HG03064 (cell line): ENCODE data around the gene SLC45A3.

Experiments
- ATAC-seq: cut with Tn5 transposase; IDR thresholded peaks from one replicate; pipeline ENCODE4 v1.9.1; 2021; ENCODE audit warnings: low read depth; ENCODE audit not compliant: unreplicated experiment

The SLC45A3 gene

GRCh38 chr1:205670611-205671430 lies 9.5 kb downstream of the SLC45A3 start:
- no peak for ATAC-seq

GRCh38 chr1:205670150-205670446 lies 10.2 kb downstream of the SLC45A3 start:
- no peak for ATAC-seq

DNA sequence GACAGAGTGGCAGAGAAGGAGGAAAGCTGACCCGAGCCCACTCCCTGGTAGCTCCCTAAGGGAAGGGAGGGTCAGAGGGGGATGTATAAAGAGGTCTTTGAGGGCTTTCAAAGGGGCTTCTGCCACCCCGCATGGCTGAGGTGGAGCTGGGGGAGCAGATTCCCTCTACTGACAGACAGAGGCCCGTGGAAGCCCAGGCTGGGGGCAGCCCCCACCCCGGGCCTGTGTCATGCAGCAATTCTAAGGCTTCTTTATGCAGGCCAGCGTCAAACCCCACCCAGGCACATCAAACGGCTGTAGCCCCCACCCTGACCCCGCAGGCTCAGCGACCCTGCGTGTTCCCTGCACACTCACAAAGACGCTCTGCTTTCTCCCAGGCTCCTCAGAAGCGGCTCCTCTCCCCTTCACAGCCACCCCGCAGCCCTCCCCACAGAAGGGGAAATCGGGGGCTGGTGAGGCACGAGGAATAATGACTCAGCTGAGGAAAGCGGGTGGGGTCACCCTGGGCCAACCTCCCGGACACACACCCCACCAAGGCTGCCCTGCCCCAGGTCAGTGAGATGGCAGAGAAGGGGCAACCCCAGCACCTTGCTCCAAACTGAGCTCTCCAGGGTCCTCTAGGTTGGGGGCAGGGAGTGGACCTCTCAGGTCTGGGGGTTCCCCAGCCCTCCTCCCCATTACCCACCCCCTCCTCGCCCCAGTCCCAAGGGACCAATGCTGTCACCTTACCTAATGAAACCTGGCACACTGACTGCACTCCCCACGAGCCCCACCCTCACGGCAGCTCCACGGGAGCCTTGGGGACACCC lies 10.8 kb downstream of the SLC45A3 start:
- no peak for ATAC-seq

DNA sequence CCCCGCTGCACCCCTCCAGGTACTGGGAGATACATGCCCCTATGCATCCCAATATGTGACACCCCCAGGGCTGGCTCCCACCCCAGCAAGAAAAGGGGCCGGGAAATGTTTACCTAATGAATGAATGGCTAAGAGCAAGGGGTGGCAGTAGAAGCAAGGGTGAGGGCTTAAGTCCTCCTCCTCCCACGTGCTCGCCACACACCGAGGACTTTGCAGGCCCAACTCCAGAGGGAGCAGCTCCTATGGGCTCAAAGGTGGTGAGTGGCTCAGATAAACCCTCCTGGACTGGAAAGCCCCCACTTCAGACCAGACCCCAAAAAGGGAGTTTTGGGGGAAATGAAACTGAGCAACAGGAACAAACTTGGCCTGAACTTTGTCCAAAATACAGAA lies 11.4 kb downstream of the SLC45A3 start:
- no peak for ATAC-seq

- ATAC-seq, result no peak
Measured at GRCh38 chr1:205667909-205668643, 12.2 kb downstream of the SLC45A3 start.

DNA sequence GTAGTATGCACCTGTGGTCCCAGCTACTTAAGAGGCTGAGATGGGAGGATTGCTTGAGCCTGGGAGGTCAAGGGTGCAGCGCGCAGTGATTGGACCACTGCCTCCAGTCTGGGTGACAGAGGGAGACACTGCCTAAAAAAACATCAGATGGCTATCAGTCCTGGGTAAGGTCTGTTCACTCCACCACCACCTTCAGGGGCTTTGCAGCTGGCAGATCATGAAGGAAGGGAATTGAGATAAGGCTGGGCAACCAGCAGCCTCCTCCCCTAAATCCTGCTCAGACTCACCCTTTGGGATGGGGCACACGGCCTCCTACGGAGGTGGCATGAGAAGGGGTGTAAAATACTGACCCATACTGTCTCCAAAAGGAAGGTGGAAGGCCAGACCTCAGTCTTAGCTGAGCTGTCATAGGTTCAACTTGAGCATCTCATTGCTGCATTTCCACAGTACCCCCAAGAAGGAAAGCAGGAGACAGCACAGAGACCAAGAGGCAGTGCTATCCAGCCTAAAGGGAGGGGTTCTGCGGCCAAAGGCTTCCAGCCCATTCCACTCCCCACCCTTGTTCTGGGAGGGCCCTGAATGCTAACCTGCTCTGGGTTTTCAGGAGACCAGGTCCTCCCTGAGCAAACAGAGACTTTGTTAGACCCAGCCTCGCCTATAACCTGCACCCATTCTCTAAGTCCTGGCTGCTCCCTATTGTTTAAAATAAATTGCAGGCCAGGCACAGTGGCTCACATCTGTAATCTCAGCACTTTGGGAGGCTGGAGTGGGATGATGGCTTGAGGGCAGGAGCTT lies 13.7 kb downstream of the SLC45A3 start:
- no peak for ATAC-seq

DNA sequence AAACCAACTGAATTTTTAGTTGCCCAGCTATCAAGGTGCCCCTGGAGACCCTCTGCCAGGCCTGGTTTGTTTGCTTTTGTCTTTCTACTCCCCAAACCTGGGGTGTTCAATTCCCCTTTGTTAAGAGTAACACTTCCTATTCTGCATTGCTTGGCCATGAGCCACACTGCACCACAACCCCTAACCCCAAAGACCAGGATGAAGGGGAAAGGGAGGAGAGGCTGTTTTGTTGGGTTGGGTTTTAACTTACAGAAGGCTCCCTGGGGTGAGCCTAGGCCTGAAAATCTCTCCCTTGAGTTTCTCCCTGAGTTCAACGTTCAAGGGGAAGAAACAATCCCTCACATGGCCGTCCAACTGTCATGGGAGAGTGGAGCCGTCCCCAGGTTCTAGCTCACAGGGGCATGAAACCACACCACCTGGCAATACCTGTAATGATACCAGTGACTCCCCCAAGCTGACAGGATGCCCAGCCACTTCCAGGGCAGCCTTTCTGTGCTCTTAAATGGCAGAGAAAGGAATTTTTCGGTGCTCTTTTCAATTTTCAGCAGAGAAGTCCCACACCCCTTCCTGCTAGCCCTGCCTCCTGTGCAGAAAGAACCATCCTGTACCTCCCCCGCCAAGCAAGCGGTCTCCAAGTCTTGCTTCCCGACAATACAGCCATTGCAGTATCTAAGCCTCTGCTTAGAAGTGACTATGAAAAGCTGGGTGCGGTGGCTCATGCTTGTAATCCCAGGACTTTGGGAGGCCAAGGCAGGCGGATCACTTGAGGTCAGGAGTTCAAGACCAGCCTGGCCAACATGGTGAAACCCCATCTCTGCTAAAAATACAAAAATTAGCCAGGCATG lies 14.9 kb downstream of the SLC45A3 start:
- no peak for ATAC-seq

DNA sequence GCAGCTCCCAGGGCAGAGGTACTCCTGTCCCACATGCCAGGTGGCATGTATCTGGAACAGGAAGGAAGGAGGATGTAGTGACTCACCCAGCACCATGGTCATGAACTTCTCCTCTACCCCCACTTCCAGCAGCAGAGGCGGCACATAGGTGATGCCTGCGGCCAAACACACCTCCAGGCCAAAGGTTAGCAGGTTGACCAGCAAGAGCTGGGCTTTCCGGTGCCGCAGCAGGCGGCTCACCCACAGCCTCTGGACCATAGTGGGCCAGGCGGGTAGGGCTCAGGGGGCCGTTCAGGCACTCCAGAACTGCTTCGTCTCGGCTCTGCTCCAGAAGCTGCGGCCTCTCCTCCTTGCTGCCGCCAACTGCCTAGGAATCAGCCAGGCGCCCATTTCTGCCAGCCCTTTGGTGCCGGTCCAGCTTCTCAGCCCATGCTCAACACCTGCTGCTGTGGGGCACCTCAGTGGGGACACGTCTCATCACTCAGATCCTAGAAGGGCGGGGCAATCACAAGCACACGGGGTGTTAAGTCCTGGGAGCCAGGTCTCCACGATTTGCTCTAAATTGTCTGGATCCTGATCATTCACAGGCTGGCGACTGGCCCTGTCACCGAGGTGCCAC lies 15.8 kb downstream of the SLC45A3 start:
- ATAC-seq, result no peak

DNA sequence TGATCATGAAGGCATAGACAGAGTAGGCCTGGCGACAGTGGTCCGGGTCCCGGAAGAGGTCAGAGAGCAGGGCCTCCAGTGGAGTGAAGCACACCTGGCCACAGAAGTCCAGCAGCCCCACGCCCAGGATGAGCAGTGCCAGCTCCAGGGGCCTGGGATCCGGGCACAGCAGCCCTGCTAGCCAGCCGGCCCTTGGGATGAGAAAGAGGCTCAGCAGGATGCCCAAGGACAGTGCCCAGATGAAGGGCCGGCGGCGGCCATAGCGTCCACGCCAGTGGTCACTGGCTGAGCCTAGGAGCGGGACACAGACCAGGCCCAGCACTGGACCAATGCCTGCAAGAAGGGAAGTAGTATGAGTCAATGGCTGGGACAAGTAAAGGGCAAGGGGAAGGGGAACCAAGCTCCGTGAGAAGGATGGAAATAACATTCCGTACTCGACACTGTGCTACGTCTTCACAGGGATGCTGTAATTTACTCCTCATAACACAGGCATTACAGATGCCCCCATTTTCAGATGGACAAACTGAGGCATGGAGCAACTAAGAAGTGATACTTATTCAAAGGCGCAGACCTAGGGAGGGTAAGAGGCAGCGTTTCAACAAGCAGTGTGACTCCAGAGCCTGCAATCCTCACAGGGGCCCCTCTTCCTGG lies 16.9 kb downstream of the SLC45A3 start:
- ATAC-seq, result no peak

GRCh38 chr1:205662791-205663190 lies 17.5 kb downstream of the SLC45A3 start:
- ATAC-seq, result no peak

GRCh38 chr1:205662135-205662738 lies 18.1 kb downstream of the SLC45A3 start:
- ATAC-seq, result no peak

DNA sequence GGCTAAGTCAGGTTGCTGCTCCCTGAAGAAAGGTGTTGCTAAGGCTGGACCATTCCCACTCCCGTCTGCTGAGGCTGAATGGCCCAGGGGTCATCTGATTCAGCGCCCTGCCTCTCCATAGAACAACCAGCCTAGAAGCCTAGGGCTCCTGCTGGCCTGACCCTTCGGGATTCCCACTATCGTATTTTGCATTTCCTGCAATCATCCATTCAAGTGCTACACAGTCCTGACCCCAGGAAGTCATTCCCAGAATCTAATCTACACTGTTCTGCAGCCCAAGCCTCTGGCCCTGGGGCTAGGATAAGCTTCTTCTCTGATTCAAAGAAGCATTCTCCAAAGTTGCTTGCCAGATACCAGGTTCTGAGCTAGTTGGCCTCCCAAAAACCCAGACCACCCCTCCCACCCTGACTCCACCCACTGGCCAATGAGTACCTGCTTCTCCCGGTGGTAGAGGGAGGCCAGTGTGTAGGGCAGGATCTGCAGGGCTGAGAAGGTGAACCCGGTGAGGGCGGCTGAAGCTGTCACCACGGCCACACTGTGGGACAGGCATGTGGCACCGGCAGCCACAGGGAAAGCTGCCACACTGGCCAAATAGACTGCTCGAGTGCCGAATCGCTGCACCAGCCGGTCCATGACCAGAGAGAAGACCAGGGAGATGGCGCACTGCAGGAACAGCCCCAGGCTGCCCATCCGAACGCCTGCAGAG lies 18.7 kb downstream of the SLC45A3 start:
- no peak for ATAC-seq

- no peak for ATAC-seq
Measured at GRCh38 chr1:205660361-205660760, 19.9 kb downstream of the SLC45A3 start.

DNA sequence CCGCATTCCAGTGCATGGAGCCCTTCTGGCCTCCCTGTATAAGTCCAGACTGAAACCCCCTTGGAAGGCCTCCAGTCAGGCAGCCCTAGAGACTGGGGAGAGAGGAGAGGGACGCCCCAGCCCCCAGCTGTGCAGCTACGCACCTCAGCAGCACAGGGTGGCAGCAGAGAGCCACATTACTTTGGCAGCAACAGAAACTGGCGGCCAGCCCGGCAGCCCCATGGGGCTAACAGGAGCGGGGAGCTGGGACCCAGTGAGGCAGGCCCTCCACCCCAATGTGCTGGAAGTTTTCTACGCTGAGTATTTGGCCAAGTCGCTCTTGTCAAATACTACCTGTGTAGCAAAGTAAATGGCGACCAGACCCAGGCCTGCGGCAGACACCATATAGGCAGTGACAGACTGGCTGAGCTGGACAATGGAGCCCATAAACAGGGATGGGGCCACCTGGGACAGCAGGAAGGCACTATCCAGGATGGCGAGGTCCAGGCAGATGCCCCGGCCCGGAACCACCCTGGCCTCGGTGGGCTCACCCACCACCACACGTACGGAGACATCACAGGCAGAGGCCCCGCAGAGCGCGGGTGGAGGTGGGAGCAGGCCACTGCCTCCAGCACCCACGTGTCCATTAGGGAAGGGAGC lies 21.2 kb downstream of the SLC45A3 start:
- ATAC-seq, result peak; percentile 69

GRCh38 chr1:205656236-205656635 lies 24.1 kb downstream of the SLC45A3 start:
- no peak for ATAC-seq

GRCh38 chr1:205652984-205653383 lies 27.3 kb downstream of the SLC45A3 start:
- no peak for ATAC-seq

DNA sequence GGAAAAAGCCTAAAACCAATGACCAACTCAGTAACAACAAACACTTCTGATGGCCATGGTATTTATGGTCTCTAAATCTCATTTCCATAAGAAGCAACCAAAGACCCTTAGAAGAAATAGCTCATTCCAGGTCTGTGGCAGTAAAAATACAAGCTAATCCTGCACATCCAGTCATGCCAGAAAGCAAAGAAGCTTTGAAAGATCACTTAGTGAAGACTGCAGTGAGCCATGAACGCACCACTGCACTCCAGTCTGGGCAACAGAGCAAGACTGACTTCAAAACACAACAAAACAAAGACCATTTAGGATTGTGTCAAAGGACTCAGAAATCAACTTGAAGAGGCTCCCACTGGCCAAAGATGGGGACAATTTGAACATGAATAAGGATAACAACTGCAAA lies 30.1 kb downstream of the SLC45A3 start:
- ATAC-seq, result no peak
